Left ventricle myocardium inferior (tissue), 1 donor: ENCODE results near the gene MRPL38. TPM values are rescaled to one million over a fixed set of nuclear protein-coding genes. Genes with fewer than 3 reads are reported as not detected.
"Not testable (repeated sequence)": the region's sequence is repeated elsewhere in the genome, so short reads cannot be mapped to it uniquely, and the experiment has no call there.

Experiments used
- DNase-seq: peaks from one replicate; pipeline ENCODE4 v3.0.0-alpha.2; 2020
- H3K27ac ChIP-seq: fragments of 200-600 bp; replicated peaks from 2 replicates; pipeline ENCODE4 v1.8.0; 2021
- H3K27me3 ChIP-seq: fragments of 200-600 bp; 2 replicates; pipeline ENCODE4 v1.8.0; 2021; ENCODE audit warnings: low read depth
- H3K36me3 ChIP-seq: fragments of 200-600 bp; 2 replicates; pipeline ENCODE4 v1.8.0; 2021
- H3K4me1 ChIP-seq: fragments of 200-600 bp; 2 replicates; pipeline ENCODE4 v1.8.0; 2021
- H3K4me3 ChIP-seq: fragments of 200-600 bp; 2 replicates; pipeline ENCODE4 v1.8.0; 2021; ENCODE audit warnings: mild to moderate bottlenecking, moderate library complexity
- H3K9me3 ChIP-seq: fragments of 200-600 bp; replicated peaks from 2 replicates; pipeline ENCODE4 v1.8.0; 2021
- CTCF ChIP-seq: fragments of 200-600 bp; IDR thresholded peaks from 2 replicates; pipeline ENCODE4 v1.8.0; 2021; ENCODE audit warnings: antibody characterized with exemption, mild to moderate bottlenecking, borderline replicate concordance
- intact Hi-C: fragments of 100-400 bp; cut with micrococcal nuclease; formaldehyde crosslinking; loops from one replicate; pipeline ENCODE4 v1.11.0; 2022
- total RNA-seq: library from RNA; stranded (reverse); fragmentation: NEBNext Ultra II Directional; extraction: Animal tissue kit (Norgen Biotek cat#: 25700); gene quantifications from one replicate; pipeline ENCODE4 v1.2.1, GENCODE V29; 2021
- donor health status: DM: no; HTN: yes; CAD: no; lungs with severe emphysema.

Gene MRPL38
- total RNA-seq, 1 donor from 2014 or later: 104 TPM

- DNase-seq: no peak
- intact Hi-C loops: no loop called here
- Histone ChIP-seq H3K9me3 (no peaks in the 10 kb centered on the region), H3K27ac (peak overlapping the region; percentile 99), H3K27me3 (no peaks in the 10 kb centered on the region), H3K4me1 (peaks cover 80% of the 10 kb centered on the region), H3K4me3 (peak overlapping the region; percentile 95), H3K36me3 (peaks cover 32% of the 10 kb centered on the region)
- no peak for TF ChIP-seq CTCF
These were observed 50.5 kb downstream of the MRPL38 start for GRCh38 chr17:75854101-75854748.

GRCh38 chr17:75853433-75853832 lies 51.3 kb downstream of the MRPL38 start:
- Histone ChIP-seq H3K4me1 (peaks cover 83% of the 10 kb centered on the region), H3K9me3 (no peaks in the 10 kb centered on the region), H3K4me3 (peak overlapping the region; percentile 95), H3K27me3 (no peaks in the 10 kb centered on the region), H3K27ac (peak overlapping the region; percentile 99), H3K36me3 (peaks cover 40% of the 10 kb centered on the region)
- no peak for TF ChIP-seq CTCF
- intact Hi-C loops: no loop called here
- DNase-seq: no peak

GRCh38 chr17:75851693-75851991 lies 53.0 kb downstream of the MRPL38 start:
- intact Hi-C loops: loop anchor here (2.0 kb wide), 1 partner anchor 41 kb away; no protein-coding TSS in a partner anchor
- Histone ChIP-seq H3K4me1 (peaks cover 93% of the 10 kb centered on the region), H3K27ac (peak overlapping the region; percentile 90), H3K36me3 (peaks cover 58% of the 10 kb centered on the region)
- not testable (repeated sequence) for H3K27me3 ChIP-seq, DNase-seq, H3K4me3 ChIP-seq, H3K9me3 ChIP-seq

GRCh38 chr17:75850928-75851692 lies 53.6 kb downstream of the MRPL38 start:
- Histone ChIP-seq H3K27me3 (no peaks in the 10 kb centered on the region), H3K4me3 (peak overlapping the region; percentile 10), H3K9me3 (no peaks in the 10 kb centered on the region), H3K36me3 (peaks cover 63% of the 10 kb centered on the region), H3K4me1 (peaks cover 93% of the 10 kb centered on the region), H3K27ac (peak overlapping the region; percentile 90)
- no peak for TF ChIP-seq CTCF
- no peak for DNase-seq
- intact Hi-C loops: loop anchor here (2.0 kb wide), 1 partner anchor 42 kb away; no protein-coding TSS in a partner anchor

GRCh38 chr17:75849724-75850123 lies 55.0 kb downstream of the MRPL38 start:
- Histone ChIP-seq H3K27me3 (no peaks in the 10 kb centered on the region), H3K4me1 (peaks cover 100% of the 10 kb centered on the region), H3K4me3 (no peak overlapping the region), H3K9me3 (no peaks in the 10 kb centered on the region), H3K27ac (peak overlapping the region; percentile 90), H3K36me3 (peaks cover 66% of the 10 kb centered on the region)
- intact Hi-C loops: loop anchor here (2.0 kb wide), 1 partner anchor 43 kb away; no protein-coding TSS in a partner anchor
- DNase-seq: no peak
- no peak for TF ChIP-seq CTCF

GRCh38 chr17:75849279-75849646 lies 55.4 kb downstream of the MRPL38 start:
- no peak for TF ChIP-seq CTCF
- H3K9me3 ChIP-seq: no peaks in the 10 kb centered on the region
- intact Hi-C loops: no loop called here
- DNase-seq: no peak
- peak overlapping the region; percentile 90 for H3K27ac ChIP-seq
- no peak overlapping the region for H3K4me3 ChIP-seq
- H3K27me3 ChIP-seq: no peaks in the 10 kb centered on the region
- peaks cover 100% of the 10 kb centered on the region for H3K4me1 ChIP-seq
- peaks cover 66% of the 10 kb centered on the region for H3K36me3 ChIP-seq
